ENCODE results near the gene RUSC2. TPM values are rescaled to one million over a fixed set of nuclear protein-coding genes. Genes with fewer than 3 reads are reported as not detected.

The RUSC2 gene
- total RNA-seq, 1 experiment from 2014 or later = 11.6 TPM

- no peaks in the 10 kb centered on the region for H3K36me3 ChIP-seq (ENCODE audit: control insufficient read depth in 1 of 2, insufficient read depth in 2 of 2, low read length in 2 of 2)
- no peak overlapping the region for H3K9ac ChIP-seq (ENCODE audit: low read length)
- no peaks in the 10 kb centered on the region; a peak in 1 of 4 replicates for H3K9me3 ChIP-seq (ENCODE audit: control insufficient read depth in 1 of 2, insufficient read depth in 1 of 2, low read depth in 1 of 2, low read length in 2 of 2)
- H3K9me2 ChIP-seq (ENCODE audit: insufficient read depth) = no peaks in the 10 kb centered on the region
- TF ChIP-seq SRF (IDR thresholded peaks at IDR 0.05; ENCODE audit: low read depth) = no peak
- TF ChIP-seq SIN3A (IDR thresholded peaks at IDR 0.05; ENCODE audit: low read depth) = no peak
- TF ChIP-seq SP1 (IDR thresholded peaks at IDR 0.05; ENCODE audit: low read depth) = no peak
- TF ChIP-seq EGR1 (IDR thresholded peaks at IDR 0.05; ENCODE audit: low read depth) = no peak
- TF ChIP-seq JUND (IDR thresholded peaks at IDR 0.05) = no peak
- TF ChIP-seq, protein P1, sequence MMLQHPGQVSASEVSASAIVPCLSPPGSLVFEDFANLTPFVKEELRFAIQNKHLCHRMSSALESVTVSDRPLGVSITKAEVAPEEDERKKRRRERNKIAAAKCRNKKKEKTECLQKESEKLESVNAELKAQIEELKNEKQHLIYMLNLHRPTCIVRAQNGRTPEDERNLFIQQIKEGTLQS (IDR thresholded peaks at IDR 0.05) = no peak
- no peak for TF ChIP-seq EZH2phosphoT487 (IDR thresholded peaks at IDR 0.05; ENCODE audit: borderline replicate concordance)
- no peak for TF ChIP-seq POLR2AphosphoS5 (IDR thresholded peaks at IDR 0.05; ENCODE audit: low read depth, low read length)
- TF ChIP-seq REST (IDR thresholded peaks at IDR 0.05; ENCODE audit: low read depth) = no peak
- TF ChIP-seq RAD21 (IDR thresholded peaks at IDR 0.05; ENCODE audit: low read depth) = no peak
- no peak for TF ChIP-seq EZH2 (IDR thresholded peaks at IDR 0.05)
- no peak for TF ChIP-seq ELF1 (IDR thresholded peaks at IDR 0.05; ENCODE audit: borderline replicate concordance, low read depth)
- TF ChIP-seq, protein P2, sequence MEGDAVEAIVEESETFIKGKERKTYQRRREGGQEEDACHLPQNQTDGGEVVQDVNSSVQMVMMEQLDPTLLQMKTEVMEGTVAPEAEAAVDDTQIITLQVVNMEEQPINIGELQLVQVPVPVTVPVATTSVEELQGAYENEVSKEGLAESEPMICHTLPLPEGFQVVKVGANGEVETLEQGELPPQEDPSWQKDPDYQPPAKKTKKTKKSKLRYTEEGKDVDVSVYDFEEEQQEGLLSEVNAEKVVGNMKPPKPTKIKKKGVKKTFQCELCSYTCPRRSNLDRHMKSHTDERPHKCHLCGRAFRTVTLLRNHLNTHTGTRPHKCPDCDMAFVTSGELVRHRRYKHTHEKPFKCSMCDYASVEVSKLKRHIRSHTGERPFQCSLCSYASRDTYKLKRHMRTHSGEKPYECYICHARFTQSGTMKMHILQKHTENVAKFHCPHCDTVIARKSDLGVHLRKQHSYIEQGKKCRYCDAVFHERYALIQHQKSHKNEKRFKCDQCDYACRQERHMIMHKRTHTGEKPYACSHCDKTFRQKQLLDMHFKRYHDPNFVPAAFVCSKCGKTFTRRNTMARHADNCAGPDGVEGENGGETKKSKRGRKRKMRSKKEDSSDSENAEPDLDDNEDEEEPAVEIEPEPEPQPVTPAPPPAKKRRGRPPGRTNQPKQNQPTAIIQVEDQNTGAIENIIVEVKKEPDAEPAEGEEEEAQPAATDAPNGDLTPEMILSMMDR (IDR thresholded peaks at IDR 0.05 in 2 of 3, conservative IDR thresholded peaks at IDR 0.05 in 1 of 3; ENCODE audit: borderline replicate concordance in 1 of 3, insufficient read depth in 1 of 3, low read depth in 2 of 3, low read length in 2 of 3) = no peak
- no peak for TF ChIP-seq CEBPB (IDR thresholded peaks at IDR 0.05; ENCODE audit: low read depth)
- no peak for TF ChIP-seq MAX (IDR thresholded peaks at IDR 0.05)
- TF ChIP-seq ZFX (IDR thresholded peaks at IDR 0.05) = no peak
- TF ChIP-seq CBX3 (IDR thresholded peaks at IDR 0.05; ENCODE audit: low read depth) = no peak
- TF ChIP-seq POLR2A (IDR thresholded peaks at IDR 0.05; ENCODE audit: borderline replicate concordance, extremely low read depth, insufficient read depth, insufficient read length) = no peak
- TF ChIP-seq FOSL1 (IDR thresholded peaks at IDR 0.05; ENCODE audit: low read depth) = no peak
- TF ChIP-seq, protein P3, sequence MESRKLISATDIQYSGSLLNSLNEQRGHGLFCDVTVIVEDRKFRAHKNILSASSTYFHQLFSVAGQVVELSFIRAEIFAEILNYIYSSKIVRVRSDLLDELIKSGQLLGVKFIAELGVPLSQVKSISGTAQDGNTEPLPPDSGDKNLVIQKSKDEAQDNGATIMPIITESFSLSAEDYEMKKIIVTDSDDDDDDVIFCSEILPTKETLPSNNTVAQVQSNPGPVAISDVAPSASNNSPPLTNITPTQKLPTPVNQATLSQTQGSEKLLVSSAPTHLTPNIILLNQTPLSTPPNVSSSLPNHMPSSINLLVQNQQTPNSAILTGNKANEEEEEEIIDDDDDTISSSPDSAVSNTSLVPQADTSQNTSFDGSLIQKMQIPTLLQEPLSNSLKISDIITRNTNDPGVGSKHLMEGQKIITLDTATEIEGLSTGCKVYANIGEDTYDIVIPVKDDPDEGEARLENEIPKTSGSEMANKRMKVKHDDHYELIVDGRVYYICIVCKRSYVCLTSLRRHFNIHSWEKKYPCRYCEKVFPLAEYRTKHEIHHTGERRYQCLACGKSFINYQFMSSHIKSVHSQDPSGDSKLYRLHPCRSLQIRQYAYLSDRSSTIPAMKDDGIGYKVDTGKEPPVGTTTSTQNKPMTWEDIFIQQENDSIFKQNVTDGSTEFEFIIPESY (IDR thresholded peaks at IDR 0.05; ENCODE audit: extremely low read depth, insufficient replicate concordance, low read length) = no peak
- no TSS peak for BruUV-seq (replicated peaks)
- ChIA-PET POLR2A (no interaction called here), CTCF (no interaction called here), RAD21 (ENCODE audit: low non-redundant PET in 1 of 2, low total read pairs in 2 of 2, uncharacterized antibody in 2 of 2, unreplicated experiment in 2 of 2) (no interaction called here)
- H2AFZ ChIP-seq (ENCODE audit: low read depth, low read length, poor library complexity, severe bottlenecking) = no peak overlapping the region
- H3K27ac ChIP-seq (ENCODE audit: low read depth, low read length) = no peak overlapping the region
- DNase-seq (ENCODE audit: low read depth, low spot score) = no peak
- no peak overlapping the region for H3K4me3 ChIP-seq (replicated peaks in 1 of 2; ENCODE audit: low read depth in 1 of 2, low read length in 2 of 2)
- H3K4me2 ChIP-seq (ENCODE audit: low read length) = no peak overlapping the region
- peaks cover 14% of the 10 kb centered on the region for H3K79me2 ChIP-seq (ENCODE audit: insufficient read depth, low read length)
- H3K27me3 ChIP-seq (ENCODE audit: insufficient read depth, low read length) = no peaks in the 10 kb centered on the region
- peaks cover 4% of the 10 kb centered on the region; the same call in 1 of the 2 replicates for H4K20me1 ChIP-seq (ENCODE audit: insufficient read depth)
- H3K4me1 ChIP-seq (ENCODE audit: control insufficient read depth in 1 of 2, insufficient read depth in 2 of 2, low read length in 2 of 2) = no peaks in the 10 kb centered on the region
- intact Hi-C loops (cut with micrococcal nuclease) = no loop called here
- no peak for ATAC-seq
Measured at GRCh38 chr9:35500130-35500748, 10.3 kb downstream of the RUSC2 start.

Data from HCT116 (cell line).